ENCODE measurements around the gene SH3BP4. TPM values are rescaled to one million over a fixed set of nuclear protein-coding genes. Genes with fewer than 3 reads are reported as not detected.

The SH3BP4 gene
- total and polyA plus RNA-seq, 2 of the 8 experiments (the other 6 are each of a cell fraction or from before 2014, with no cell fraction given) = 28.3 to 35.4 TPM

DNA sequence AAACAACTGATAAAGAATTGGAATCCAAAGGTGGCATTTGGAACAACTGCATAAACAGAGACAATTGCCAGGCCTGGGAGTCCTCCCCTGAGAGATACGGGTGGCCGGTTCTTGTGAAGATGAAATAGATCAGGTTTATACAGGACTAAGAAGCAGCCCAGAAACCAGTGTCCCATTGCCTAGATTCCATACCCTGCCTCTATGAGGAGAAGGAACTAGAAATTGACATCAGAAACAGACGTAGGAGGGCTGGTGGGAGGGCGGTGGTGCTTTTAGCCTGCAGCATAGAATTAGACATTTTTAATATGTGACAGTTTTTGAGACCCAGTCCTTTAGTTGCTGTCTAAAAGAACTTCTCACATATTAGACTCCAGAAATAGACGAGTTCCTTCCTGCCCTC lies 11.8 kb upstream of the SH3BP4 start:
- Histone ChIP-seq H3K9ac (replicated peaks in 1 of 4; ENCODE audit: extremely low read depth in 1 of 4, low read depth in 3 of 4, low read length in 3 of 4) (no peak overlapping the region), H3K27me3 (replicated peaks in 1 of 4; ENCODE audit: control insufficient read depth in 3 of 4, extremely low read depth in 1 of 4, insufficient read depth in 3 of 4, low read length in 3 of 4) (no peaks in the 10 kb centered on the region; a peak in 2 of 7 replicates), H2BK120ac (replicated peaks; ENCODE audit: low read depth, low read length) (no peak overlapping the region), H4K20me1 (replicated peaks in 1 of 2; ENCODE audit: control insufficient read depth in 1 of 2, insufficient read depth in 2 of 2, low read length in 2 of 2) (no peaks in the 10 kb centered on the region), H3K18ac (ENCODE audit: extremely low read depth, low read length) (no peak overlapping the region), H3K23ac (ENCODE audit: insufficient read length) (no peak overlapping the region), H3K79me2 (ENCODE audit: control insufficient read depth in 1 of 2, insufficient read depth in 2 of 2, low read length in 2 of 2) (no peaks in the 10 kb centered on the region), H3K4me3 (ENCODE audit: extremely low read depth in 1 of 4, insufficient read depth in 2 of 4, low read depth in 3 of 4, low read length in 4 of 4) (no peak overlapping the region), H2BK15ac (ENCODE audit: low read length) (no peak overlapping the region), H3K36me3 (ENCODE audit: control insufficient read depth in 2 of 4, insufficient read depth in 4 of 4, low read length in 3 of 4) (no peaks in the 10 kb centered on the region), H4K91ac (replicated peaks; ENCODE audit: insufficient read length, low read length) (no peak overlapping the region), H3K14ac (ENCODE audit: insufficient read length) (no peak overlapping the region), H2AK5ac (ENCODE audit: low read depth, low read length) (no peak overlapping the region), H3K27ac (ENCODE audit: low read depth, low read length) (no peak overlapping the region), H3K4me1 (replicated peaks in 1 of 4; ENCODE audit: control insufficient read depth in 3 of 4, insufficient read depth in 4 of 4, low read length in 3 of 4) (peaks cover 0 to 9% (median 3%) of the 10 kb centered on the region in 4 experiments; a peak in 1 of 7 replicates), H2BK5ac (ENCODE audit: low read depth, low read length) (no peak overlapping the region), H3K4me2 (ENCODE audit: insufficient read depth in 1 of 2, low read depth in 2 of 2, low read length in 2 of 2) (no peak overlapping the region), H3K79me1 (ENCODE audit: low read depth, low read length) (no peaks in the 10 kb centered on the region), H2BK12ac (ENCODE audit: low read depth, low read length) (no peak overlapping the region), H3K56ac (replicated peaks; ENCODE audit: insufficient read length, low read depth, low read length) (no peak overlapping the region), H4K8ac (ENCODE audit: extremely low read depth, insufficient read depth, low read length) (no peak overlapping the region; the same call in 1 of the 2 replicates), H2BK20ac (ENCODE audit: low read length) (no peak overlapping the region), H2AFZ (ENCODE audit: low read length) (no peak overlapping the region), H3K9me3 (ENCODE audit: insufficient read depth in 2 of 2, low read depth in 1 of 2, low read length in 1 of 2) (no peaks in the 10 kb centered on the region), H3K23me2 (ENCODE audit: low read depth, low read length) (peaks cover 3% of the 10 kb centered on the region; the same call in 1 of the 2 replicates), H3K4ac (replicated peaks; ENCODE audit: insufficient read length, low read depth, low read length) (no peak overlapping the region), H4K5ac (ENCODE audit: insufficient read length, low read depth, low read length) (no peak overlapping the region)
- POLR2A ChIA-PET (ENCODE audit: partially characterized antibody) = no interaction called here
- DNase-seq (ENCODE audit: low read depth in 1 of 2, low spot score in 2 of 2) (no peak), FAIRE-seq (no peak)
- WGBS, 2 experiments (ENCODE audit: extremely low coverage in 1 of 2, insufficient coverage in 1 of 2, insufficient read length in 1 of 2, insufficient replicate concordance in 2 of 2, low coverage in 1 of 2, low lambda C conversion rate in 2 of 2, missing lambda C conversion rate in 1 of 2) = 89% methylated on average over 5 of the region's 5 CpGs; no CpG with 5 or more reads in 1 of the 2 experiments
- TF ChIP-seq MAFK (IDR thresholded peaks at IDR 0.05; ENCODE audit: low read depth, low read length) = no peak
- TF ChIP-seq TEAD4 (IDR thresholded peaks at IDR 0.05; ENCODE audit: low read depth, low read length) = no peak
- no peak for TF ChIP-seq TAF1 (IDR thresholded peaks at IDR 0.05; ENCODE audit: low read depth, low read length)
- TF ChIP-seq TCF12 (IDR thresholded peaks at IDR 0.05; ENCODE audit: low read depth, low read length) = no peak
- no peak for TF ChIP-seq SP2 (IDR thresholded peaks at IDR 0.05; ENCODE audit: low read length)
- TF ChIP-seq, protein P1, sequence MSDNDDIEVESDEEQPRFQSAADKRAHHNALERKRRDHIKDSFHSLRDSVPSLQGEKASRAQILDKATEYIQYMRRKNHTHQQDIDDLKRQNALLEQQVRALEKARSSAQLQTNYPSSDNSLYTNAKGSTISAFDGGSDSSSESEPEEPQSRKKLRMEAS (IDR thresholded peaks at IDR 0.05) = no peak
- TF ChIP-seq SP4 (IDR thresholded peaks at IDR 0.05; ENCODE audit: low read length) = no peak
- no peak for TF ChIP-seq NRF1 (IDR thresholded peaks at IDR 0.05; ENCODE audit: low read depth, low read length)
- TF ChIP-seq SIRT6 (IDR thresholded peaks at IDR 0.05; ENCODE audit: low read length) = no peak
- TF ChIP-seq CHD2 (IDR thresholded peaks at IDR 0.05; ENCODE audit: low read length) = no peak
- TF ChIP-seq SIX5 (IDR thresholded peaks at IDR 0.05; ENCODE audit: low read depth, low read length) = no peak
- TF ChIP-seq RNF2 (IDR thresholded peaks at IDR 0.05; ENCODE audit: borderline replicate concordance, low read depth, low read length, missing control alignments, poor library complexity, severe bottlenecking) = no peak
- no peak for TF ChIP-seq JUND (IDR thresholded peaks at IDR 0.05; ENCODE audit: low read length)
- no peak for TF ChIP-seq TBP (IDR thresholded peaks at IDR 0.05; ENCODE audit: low read depth, low read length)
- CTCF ChIA-PET (ENCODE audit: partially characterized antibody) = interaction anchor here (1.2 to 1.4 kb wide), 2 partner anchors 10 to 120 kb away, joined by 3 to 4 read pairs; no protein-coding TSS in a partner anchor
